Measurements from ENCODE around the gene RAB40C. TPM values are rescaled to one million over a fixed set of nuclear protein-coding genes. Genes with fewer than 3 reads are reported as not detected.

RAB40C gene
- total and polyA plus RNA-seq, 10 of the 15 experiments (the other 5 are each of a cell fraction or from before 2014, with no cell fraction given): 0.06 to 12.8 (median 4.6) TPM

DNA sequence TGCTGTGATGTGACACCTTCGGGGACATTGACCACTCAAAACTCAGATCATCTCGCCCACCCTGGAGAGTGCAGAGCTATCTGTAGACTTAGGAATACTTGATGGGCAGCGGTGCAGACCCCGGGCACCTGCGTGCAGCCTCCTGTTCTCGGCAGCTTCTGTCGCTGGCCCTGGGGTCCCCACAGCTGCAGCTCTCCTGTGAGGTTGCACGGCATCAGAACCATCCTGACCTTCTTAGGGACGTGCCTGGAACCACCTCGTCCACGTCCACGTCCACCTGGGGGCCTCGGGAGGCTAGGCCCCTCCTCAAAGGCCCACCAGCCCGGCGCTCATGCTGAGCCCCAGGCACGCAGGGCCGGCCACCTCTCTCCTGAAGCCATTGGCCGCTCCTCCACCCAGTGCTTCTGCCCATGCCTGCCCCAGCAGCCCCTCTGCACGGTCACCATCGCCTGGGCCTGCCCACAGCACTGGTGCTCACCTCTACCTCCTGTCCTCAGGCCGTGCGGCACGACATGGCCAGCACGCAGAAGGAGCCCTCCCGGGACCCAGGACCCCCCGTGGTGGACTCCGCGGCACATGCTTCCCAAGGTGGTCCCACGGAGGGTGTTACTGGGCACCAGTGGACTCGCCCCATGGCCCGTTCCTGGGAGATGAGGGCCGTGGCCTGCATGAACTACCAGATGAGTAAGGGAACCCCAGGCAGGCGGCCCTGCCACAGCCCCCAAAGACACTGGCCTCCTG, 38.6 kb downstream of the RAB40C start:
- in situ Hi-C loops (cut with MboI): no loop called here

More for the DNA sequence above, 38.6 kb downstream of the RAB40C start:
- DNase-seq (ENCODE audit: low read depth, low spot score) (no peak), FAIRE-seq (no peak), ATAC-seq (no peak)
- no peak overlapping the region for H3K4me2 ChIP-seq (ENCODE audit: control insufficient read depth, insufficient read depth)
- no TSS peak for BruUV-seq (replicated peaks)
- RAD21 ChIA-PET (ENCODE audit: unreplicated experiment): no interaction called here
- no peak overlapping the region for H3K4me3 ChIP-seq
- no peaks in the 10 kb centered on the region for H3K9me3 ChIP-seq (replicated peaks; ENCODE audit: control insufficient read depth, insufficient read depth, low read length)
- H4K20me1 ChIP-seq (ENCODE audit: control insufficient read depth, insufficient read depth): no peaks in the 10 kb centered on the region; the same call in 1 of the 2 replicates
- no peak overlapping the region for H2AFZ ChIP-seq (ENCODE audit: control insufficient read depth, low read depth, low read length)
- TF ChIP-seq, protein P1, sequence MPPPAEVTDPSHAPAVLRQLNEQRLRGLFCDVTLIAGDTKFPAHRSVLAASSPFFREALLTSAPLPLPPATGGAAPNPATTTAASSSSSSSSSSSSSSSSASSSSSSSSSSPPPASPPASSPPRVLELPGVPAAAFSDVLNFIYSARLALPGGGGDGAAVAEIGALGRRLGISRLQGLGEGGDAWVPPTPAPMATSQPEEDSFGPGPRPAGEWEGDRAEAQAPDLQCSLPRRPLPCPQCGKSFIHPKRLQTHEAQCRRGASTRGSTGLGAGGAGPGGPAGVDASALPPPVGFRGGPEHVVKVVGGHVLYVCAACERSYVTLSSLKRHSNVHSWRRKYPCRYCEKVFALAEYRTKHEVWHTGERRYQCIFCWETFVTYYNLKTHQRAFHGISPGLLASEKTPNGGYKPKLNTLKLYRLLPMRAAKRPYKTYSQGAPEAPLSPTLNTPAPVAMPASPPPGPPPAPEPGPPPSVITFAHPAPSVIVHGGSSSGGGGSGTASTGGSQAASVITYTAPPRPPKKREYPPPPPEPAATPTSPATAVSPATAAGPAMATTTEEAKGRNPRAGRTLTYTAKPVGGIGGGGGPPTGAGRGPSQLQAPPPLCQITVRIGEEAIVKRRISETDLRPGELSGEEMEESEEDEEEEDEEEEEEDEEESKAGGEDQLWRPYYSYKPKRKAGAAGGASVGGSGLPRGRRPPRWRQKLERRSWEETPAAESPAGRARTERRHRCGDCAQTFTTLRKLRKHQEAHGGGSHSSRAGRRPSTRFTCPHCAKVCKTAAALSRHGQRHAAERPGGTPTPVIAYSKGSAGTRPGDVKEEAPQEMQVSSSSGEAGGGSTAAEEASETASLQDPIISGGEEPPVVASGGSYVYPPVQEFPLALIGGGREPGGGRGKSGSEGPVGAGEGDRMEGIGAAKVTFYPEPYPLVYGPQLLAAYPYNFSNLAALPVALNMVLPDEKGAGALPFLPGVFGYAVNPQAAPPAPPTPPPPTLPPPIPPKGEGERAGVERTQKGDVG (CRISPR knock-in tag; IDR thresholded peaks at IDR 0.05): no peak
- TF ChIP-seq GABPA (IDR thresholded peaks at IDR 0.05; ENCODE audit: low read depth) (no peak), SP1 (IDR thresholded peaks at IDR 0.05; ENCODE audit: low read depth, low read length) (no peak), NRF1 (conservative IDR thresholded peaks at IDR 0.05; ENCODE audit: low read depth, low read length) (no peak), YBX1 (IDR thresholded peaks at IDR 0.05) (no peak), SREBF1 (IDR thresholded peaks at IDR 0.05; ENCODE audit: low read length) (no peak), HDAC6 (IDR thresholded peaks at IDR 0.05; ENCODE audit: unreplicated experiment) (no peak), FOXM1 (IDR thresholded peaks at IDR 0.05; ENCODE audit: low read depth, low read length) (no peak), FOS (IDR thresholded peaks at IDR 0.05; ENCODE audit: borderline replicate concordance, extremely low read depth, insufficient read length) (no peak), FOXK2 (IDR thresholded peaks at IDR 0.05) (no peak)
- TF ChIP-seq, protein P2, sequence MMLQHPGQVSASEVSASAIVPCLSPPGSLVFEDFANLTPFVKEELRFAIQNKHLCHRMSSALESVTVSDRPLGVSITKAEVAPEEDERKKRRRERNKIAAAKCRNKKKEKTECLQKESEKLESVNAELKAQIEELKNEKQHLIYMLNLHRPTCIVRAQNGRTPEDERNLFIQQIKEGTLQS (IDR thresholded peaks at IDR 0.05; ENCODE audit: borderline replicate concordance, extremely low read depth, low read depth, low read length): no peak
- H3K27ac ChIP-seq (ENCODE audit: control insufficient read depth, insufficient read depth): no peak overlapping the region
- POLR2A ChIA-PET: no interaction called here
- no peaks in the 10 kb centered on the region for H3K79me2 ChIP-seq (ENCODE audit: control insufficient read depth, insufficient read depth, low read length)
- intact Hi-C loops (cut with micrococcal nuclease; ENCODE audit: unreplicated experiment): no loop called here
- H3K27me3 ChIP-seq (replicated peaks in 1 of 2; ENCODE audit: control insufficient read depth in 2 of 2, insufficient read depth in 2 of 2, low read length in 1 of 2): no peaks in the 10 kb centered on the region
- H3K9ac ChIP-seq (ENCODE audit: control insufficient read depth, insufficient read depth, low read length): no peak overlapping the region
- no peaks in the 10 kb centered on the region for H3K4me1 ChIP-seq (ENCODE audit: control insufficient read depth, insufficient read depth, low read length)
- no peaks in the 10 kb centered on the region; a peak in 1 of 4 replicates for H3K36me3 ChIP-seq (ENCODE audit: control insufficient read depth in 2 of 2, insufficient read depth in 2 of 2, low read length in 1 of 2)
- WGBS (ENCODE audit: insufficient coverage, insufficient replicate concordance, low lambda C conversion rate, missing lambda C conversion rate): 83% methylated on average over 33 of the region's 33 CpGs
- SMC1A ChIA-PET (ENCODE audit: uncharacterized antibody, unreplicated experiment): no interaction called here
- CTCF ChIA-PET: no interaction called here
